WTC11 (cell line): ENCODE measurements around the gene MAP7. TPM values are rescaled to one million over a fixed set of nuclear protein-coding genes. Genes with fewer than 3 reads are reported as not detected.
"Not testable (repeated sequence)": the region's sequence is repeated elsewhere in the genome, so short reads cannot be mapped to it uniquely, and the experiment has no call there.

Experiments used
- ATAC-seq: fragments of 200-7000 bp; cut with Tn5 transposase; 2 replicates; pipeline ENCODE4 v1.10.0; 2021; ENCODE audit warnings: mild to moderate bottlenecking, moderate library complexity
- CTCF ChIA-PET: fragments of 300-600 bp; sonication (Branson Sonifier 250); formaldehyde crosslinking; loops from one replicate; lab custom pipeline; 2021; ENCODE audit warnings: antibody characterized with exemption; lab: Charles Lee
- POLR2A ChIA-PET: fragments of 350-600 bp; sonication (Branson Sonifier 250); formaldehyde crosslinking; loops from one replicate; lab custom pipeline; 2021; ENCODE audit warnings: antibody characterized with exemption; lab: Charles Lee
- DNase-seq: peaks from one replicate; pipeline ENCODE4 v3.0.0; 2021; ENCODE audit warnings: low spot score
- H3K27ac Mint-ChIP-seq: 2 replicates; pipeline ENCODE4 v1.8.0; 2021; ENCODE audit warnings: mixed read lengths
- H3K27me3 Mint-ChIP-seq: 2 replicates; pipeline ENCODE4 v1.8.0; 2021; ENCODE audit warnings: low read depth, mild to moderate bottlenecking, moderate library complexity, mixed read lengths
- H3K36me3 Mint-ChIP-seq: 2 replicates; pipeline ENCODE4 v1.8.0; 2021; ENCODE audit warnings: mixed read lengths
- H3K4me1 Mint-ChIP-seq: 2 replicates; pipeline ENCODE4 v1.8.0; 2022; ENCODE audit warnings: mixed read lengths
- H3K4me3 Mint-ChIP-seq: 2 replicates; pipeline ENCODE4 v1.8.0; 2021; ENCODE audit warnings: mild to moderate bottlenecking, moderate library complexity, mixed read lengths
- H3K9me3 Mint-ChIP-seq: 2 replicates; pipeline ENCODE4 v1.8.0; 2021; ENCODE audit warnings: mixed read lengths
- ELF4 ChIP-seq: sonication (generic); formaldehyde crosslinking; IDR thresholded peaks from 2 replicates; pipeline ENCODE4 v1.8.1; 2022; ENCODE audit warnings: low read depth, mild to moderate bottlenecking, moderate library complexity, missing genetic modification reagents
- EMX1 ChIP-seq: fragments of 250-450 bp; sonication (Bioruptor Pico); IDR thresholded peaks from 2 replicates; pipeline ENCODE4 v1.8.0; 2021; ENCODE audit warnings: mild to moderate bottlenecking
- GABPB1 ChIP-seq: sonication (generic); formaldehyde crosslinking; IDR thresholded peaks from 2 replicates; pipeline ENCODE4 v1.8.1; 2023; ENCODE audit warnings: mild to moderate bottlenecking, missing genetic modification reagents
- JUN ChIP-seq: sonication (generic); formaldehyde crosslinking; IDR thresholded peaks from 2 replicates; pipeline ENCODE4 v1.8.0; 2023; ENCODE audit warnings: mild to moderate bottlenecking, missing genetic modification reagents
- KAT7 ChIP-seq: sonication (generic); formaldehyde crosslinking; IDR thresholded peaks from 2 replicates; pipeline ENCODE4 v1.8.1; 2023; ENCODE audit warnings: missing genetic modification reagents, mild to moderate bottlenecking, borderline replicate concordance
- NFE2L1 ChIP-seq: sonication (generic); formaldehyde crosslinking; IDR thresholded peaks from 2 replicates; pipeline ENCODE4 v1.8.1; 2023; ENCODE audit warnings: missing genetic modification reagents
- NFYB ChIP-seq: sonication (generic); formaldehyde crosslinking; conservative IDR thresholded peaks from 2 replicates; pipeline ENCODE4 v1.8.0; 2022; ENCODE audit warnings: low read depth, missing genetic modification reagents
- PRRX2 ChIP-seq: fragments of 250-450 bp; sonication (Bioruptor Pico); IDR thresholded peaks from 2 replicates; pipeline ENCODE4 v1.8.0; 2021; ENCODE audit warnings: mild to moderate bottlenecking
- ZNF396 ChIP-seq: fragments of 250-450 bp; sonication (Bioruptor Pico); IDR thresholded peaks from 2 replicates; pipeline ENCODE4 v1.8.0; 2021; ENCODE audit warnings: mild to moderate bottlenecking, moderate library complexity, borderline replicate concordance
- ZNF416 ChIP-seq: fragments of 250-450 bp; sonication (Bioruptor Pico); IDR thresholded peaks from 2 replicates; pipeline ENCODE4 v1.9.0; 2021; ENCODE audit warnings: mild to moderate bottlenecking, inconsistent platforms
- ZNF423 ChIP-seq: fragments of 250-450 bp; sonication (Bioruptor Pico); IDR thresholded peaks from 2 replicates; pipeline ENCODE4 v2.1.2; 2022; ENCODE audit warnings: mild to moderate bottlenecking, moderate library complexity
- total RNA-seq: library from RNA; stranded (reverse); gene quantifications from 3 replicates; pipeline ENCODE4 v1.2.3, GENCODE V29; 2021
- TF ChIP-seq, protein P1 (sequence below): fragments of 250-450 bp; sonication (Bioruptor Pico); conservative IDR thresholded peaks from 2 replicates; pipeline ENCODE4 v1.9.0; 2021; ENCODE audit warnings: mild to moderate bottlenecking
- TF ChIP-seq, protein P2 (sequence below): sonication (generic); formaldehyde crosslinking; IDR thresholded peaks from 2 replicates; pipeline ENCODE4 v1.8.0; 2022; ENCODE audit warnings: mild to moderate bottlenecking, missing genetic modification reagents
- TF ChIP-seq, protein P3 (sequence below): fragments of 250-450 bp; sonication (Bioruptor Pico); IDR thresholded peaks from 2 replicates; pipeline ENCODE4 v1.9.0; 2021; ENCODE audit warnings: mild to moderate bottlenecking
- TF ChIP-seq, protein P4 (sequence below): sonication (generic); formaldehyde crosslinking; IDR thresholded peaks from 2 replicates; pipeline ENCODE4 v1.8.1; 2022; ENCODE audit warnings: low read depth, missing genetic modification reagents, borderline replicate concordance
- TF ChIP-seq, protein P5 (sequence below): sonication (generic); formaldehyde crosslinking; conservative IDR thresholded peaks from 2 replicates; pipeline ENCODE4 v1.8.1; 2022; ENCODE audit warnings: mild to moderate bottlenecking, missing genetic modification reagents
- TF ChIP-seq, protein P6 (sequence below): sonication (generic); formaldehyde crosslinking; IDR thresholded peaks from 2 replicates; pipeline ENCODE4 v1.8.1; 2023; ENCODE audit warnings: mild to moderate bottlenecking, moderate library complexity, missing genetic modification reagents

Gene MAP7
- total RNA-seq, 1 experiment from 2014 or later, result 56.6 TPM

DNA sequence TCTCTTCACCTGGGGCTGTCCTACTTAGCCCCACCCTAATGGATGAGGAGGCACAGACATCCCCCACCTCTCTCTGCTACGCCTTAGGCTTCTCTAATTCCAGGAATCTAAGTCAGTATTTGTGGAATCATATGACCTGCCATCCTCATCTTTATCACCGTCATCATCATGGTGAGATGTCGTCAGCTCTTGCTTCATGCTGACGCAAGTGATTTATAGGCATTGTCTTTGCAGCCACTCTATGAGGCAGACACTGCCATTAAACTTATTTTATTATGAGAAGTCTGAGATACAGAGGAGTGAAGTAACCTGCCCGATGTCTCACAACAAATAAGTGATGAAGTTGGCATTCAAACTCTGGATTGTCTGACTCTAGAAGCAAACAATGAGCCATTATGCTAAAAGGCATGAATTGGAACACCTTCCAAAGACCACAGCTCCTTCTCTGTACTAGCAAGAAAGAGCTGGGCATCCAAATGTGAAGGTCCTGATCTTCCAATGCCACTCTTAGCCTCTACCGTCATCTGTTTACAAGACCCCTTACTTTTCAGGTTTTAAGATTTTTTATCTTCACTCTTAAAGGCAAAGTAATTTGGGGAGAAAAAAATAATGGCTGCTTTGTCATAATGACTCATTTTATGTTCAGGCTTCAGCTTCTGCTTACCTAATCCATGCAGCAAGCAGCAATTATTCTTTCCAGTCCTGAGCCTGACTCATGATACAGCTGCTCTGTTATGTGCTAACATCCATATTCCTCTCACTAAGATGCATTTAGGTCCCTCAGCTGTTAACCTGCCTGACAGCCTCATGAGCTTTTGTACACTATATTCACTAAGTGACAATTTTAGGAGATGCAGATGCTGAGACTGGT lies 146.9 kb downstream of the MAP7 start (continued):
- TF ChIP-seq ZNF423 (CRISPR knock-in tag) (no peak), NFE2L1 (CRISPR knock-in tag) (no peak), ZNF416 (no peak), NFYB (CRISPR knock-in tag) (no peak)
- TF ChIP-seq, protein P1, sequence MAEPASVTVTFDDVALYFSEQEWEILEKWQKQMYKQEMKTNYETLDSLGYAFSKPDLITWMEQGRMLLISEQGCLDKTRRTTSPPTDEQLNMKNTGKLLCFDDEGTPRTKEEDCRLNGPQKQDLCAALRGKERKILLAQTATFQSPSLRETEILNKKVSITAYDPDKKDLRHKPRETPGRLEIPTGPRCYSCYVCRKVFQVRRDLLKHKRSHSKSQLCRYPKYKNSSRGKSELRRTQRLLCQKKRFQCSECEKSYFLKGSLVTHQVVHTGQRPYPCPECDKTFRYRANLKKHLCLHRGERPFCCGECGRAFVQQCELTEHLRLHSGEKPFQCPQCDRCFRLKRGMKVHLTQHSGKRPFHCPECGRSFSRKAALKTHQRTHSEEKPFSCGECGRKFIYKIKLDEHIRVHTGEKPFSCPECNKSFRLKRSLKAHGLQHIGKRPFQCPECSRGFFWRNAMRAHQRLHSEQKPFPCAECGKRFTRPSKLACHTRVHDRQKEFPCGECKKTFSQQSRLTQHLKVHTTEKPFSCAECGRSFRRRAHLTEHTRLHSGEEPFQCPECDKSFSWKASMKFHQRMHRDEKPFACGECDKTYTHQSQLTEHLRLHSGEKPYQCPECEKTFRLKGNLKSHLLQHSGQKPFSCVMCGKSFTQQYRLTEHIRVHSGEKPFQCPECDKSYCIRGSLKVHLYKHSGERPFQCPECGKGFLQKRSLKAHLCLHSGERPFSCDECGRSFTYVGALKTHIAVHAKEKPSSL (CRISPR knock-in tag), result no peak
- TF ChIP-seq, protein P2, sequence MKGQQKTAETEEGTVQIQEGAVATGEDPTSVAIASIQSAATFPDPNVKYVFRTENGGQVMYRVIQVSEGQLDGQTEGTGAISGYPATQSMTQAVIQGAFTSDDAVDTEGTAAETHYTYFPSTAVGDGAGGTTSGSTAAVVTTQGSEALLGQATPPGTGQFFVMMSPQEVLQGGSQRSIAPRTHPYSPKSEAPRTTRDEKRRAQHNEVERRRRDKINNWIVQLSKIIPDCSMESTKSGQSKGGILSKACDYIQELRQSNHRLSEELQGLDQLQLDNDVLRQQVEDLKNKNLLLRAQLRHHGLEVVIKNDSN (CRISPR knock-in tag), result no peak
- TF ChIP-seq, protein P3, sequence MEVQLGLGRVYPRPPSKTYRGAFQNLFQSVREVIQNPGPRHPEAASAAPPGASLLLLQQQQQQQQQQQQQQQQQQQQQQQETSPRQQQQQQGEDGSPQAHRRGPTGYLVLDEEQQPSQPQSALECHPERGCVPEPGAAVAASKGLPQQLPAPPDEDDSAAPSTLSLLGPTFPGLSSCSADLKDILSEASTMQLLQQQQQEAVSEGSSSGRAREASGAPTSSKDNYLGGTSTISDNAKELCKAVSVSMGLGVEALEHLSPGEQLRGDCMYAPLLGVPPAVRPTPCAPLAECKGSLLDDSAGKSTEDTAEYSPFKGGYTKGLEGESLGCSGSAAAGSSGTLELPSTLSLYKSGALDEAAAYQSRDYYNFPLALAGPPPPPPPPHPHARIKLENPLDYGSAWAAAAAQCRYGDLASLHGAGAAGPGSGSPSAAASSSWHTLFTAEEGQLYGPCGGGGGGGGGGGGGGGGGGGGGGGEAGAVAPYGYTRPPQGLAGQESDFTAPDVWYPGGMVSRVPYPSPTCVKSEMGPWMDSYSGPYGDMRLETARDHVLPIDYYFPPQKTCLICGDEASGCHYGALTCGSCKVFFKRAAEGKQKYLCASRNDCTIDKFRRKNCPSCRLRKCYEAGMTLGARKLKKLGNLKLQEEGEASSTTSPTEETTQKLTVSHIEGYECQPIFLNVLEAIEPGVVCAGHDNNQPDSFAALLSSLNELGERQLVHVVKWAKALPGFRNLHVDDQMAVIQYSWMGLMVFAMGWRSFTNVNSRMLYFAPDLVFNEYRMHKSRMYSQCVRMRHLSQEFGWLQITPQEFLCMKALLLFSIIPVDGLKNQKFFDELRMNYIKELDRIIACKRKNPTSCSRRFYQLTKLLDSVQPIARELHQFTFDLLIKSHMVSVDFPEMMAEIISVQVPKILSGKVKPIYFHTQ, result no peak
- TF ChIP-seq, protein P4, sequence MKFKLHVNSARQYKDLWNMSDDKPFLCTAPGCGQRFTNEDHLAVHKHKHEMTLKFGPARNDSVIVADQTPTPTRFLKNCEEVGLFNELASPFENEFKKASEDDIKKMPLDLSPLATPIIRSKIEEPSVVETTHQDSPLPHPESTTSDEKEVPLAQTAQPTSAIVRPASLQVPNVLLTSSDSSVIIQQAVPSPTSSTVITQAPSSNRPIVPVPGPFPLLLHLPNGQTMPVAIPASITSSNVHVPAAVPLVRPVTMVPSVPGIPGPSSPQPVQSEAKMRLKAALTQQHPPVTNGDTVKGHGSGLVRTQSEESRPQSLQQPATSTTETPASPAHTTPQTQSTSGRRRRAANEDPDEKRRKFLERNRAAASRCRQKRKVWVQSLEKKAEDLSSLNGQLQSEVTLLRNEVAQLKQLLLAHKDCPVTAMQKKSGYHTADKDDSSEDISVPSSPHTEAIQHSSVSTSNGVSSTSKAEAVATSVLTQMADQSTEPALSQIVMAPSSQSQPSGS, result no peak

DNA sequence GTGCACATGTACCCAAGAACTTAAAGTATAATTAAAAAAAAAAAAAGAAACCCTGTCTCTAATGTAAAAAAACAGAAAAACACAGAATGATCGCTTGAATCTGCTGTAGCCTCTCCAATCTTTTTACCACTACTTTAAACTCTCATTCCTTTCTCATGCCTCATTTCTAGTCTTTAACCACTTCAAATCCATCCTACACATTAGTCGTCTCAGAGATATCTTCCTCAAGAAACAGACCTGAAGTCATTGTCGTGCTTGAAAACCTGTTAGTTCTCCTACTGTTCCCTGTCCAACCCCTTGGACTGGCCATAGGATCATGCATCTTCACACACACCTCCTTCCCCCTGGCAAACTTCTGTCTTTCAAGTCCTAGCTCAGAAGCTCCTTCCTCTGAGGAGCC lies 148.5 kb downstream of the MAP7 start:
- POLR2A ChIA-PET, result no interaction called here
- peaks cover 22% of the 10 kb centered on the region for H3K36me3 Mint-ChIP-seq
- no peaks in the 10 kb centered on the region for H3K27me3 Mint-ChIP-seq
- H3K27ac Mint-ChIP-seq, result no peak overlapping the region
- peaks cover 20% of the 10 kb centered on the region for H3K9me3 Mint-ChIP-seq
- ATAC-seq (no peak), DNase-seq (no peak)
- CTCF ChIA-PET, result no interaction called here
- 0 out of 2 replicates have a peak, but pooled peaks cover 3% of the 10 kb centered on the region for H3K4me1 Mint-ChIP-seq
- TF ChIP-seq EMX1 (CRISPR knock-in tag), result no peak
- TF ChIP-seq PRRX2 (CRISPR knock-in tag), result no peak
- TF ChIP-seq, protein P5, sequence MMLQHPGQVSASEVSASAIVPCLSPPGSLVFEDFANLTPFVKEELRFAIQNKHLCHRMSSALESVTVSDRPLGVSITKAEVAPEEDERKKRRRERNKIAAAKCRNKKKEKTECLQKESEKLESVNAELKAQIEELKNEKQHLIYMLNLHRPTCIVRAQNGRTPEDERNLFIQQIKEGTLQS (CRISPR knock-in tag), result no peak
- TF ChIP-seq, protein P1 (CRISPR knock-in tag), result no peak
- no peak for TF ChIP-seq ZNF396 (CRISPR knock-in tag)
- TF ChIP-seq JUN (CRISPR knock-in tag), result no peak
- no peak for TF ChIP-seq NFE2L1 (CRISPR knock-in tag)
- TF ChIP-seq GABPB1 (CRISPR knock-in tag), result no peak
- no peak for TF ChIP-seq KAT7 (CRISPR knock-in tag)
- no peak for TF ChIP-seq ELF4 (CRISPR knock-in tag)
- TF ChIP-seq, protein P6, sequence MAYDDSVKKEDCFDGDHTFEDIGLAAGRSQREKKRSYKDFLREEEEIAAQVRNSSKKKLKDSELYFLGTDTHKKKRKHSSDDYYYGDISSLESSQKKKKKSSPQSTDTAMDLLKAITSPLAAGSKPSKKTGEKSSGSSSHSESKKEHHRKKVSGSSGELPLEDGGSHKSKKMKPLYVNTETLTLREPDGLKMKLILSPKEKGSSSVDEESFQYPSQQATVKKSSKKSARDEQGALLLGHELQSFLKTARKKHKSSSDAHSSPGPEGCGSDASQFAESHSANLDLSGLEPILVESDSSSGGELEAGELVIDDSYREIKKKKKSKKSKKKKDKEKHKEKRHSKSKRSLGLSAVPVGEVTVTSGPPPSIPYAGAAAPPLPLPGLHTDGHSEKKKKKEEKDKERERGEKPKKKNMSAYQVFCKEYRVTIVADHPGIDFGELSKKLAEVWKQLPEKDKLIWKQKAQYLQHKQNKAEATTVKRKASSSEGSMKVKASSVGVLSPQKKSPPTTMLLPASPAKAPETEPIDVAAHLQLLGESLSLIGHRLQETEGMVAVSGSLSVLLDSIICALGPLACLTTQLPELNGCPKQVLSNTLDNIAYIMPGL (CRISPR knock-in tag), result no peak
- H3K4me3 Mint-ChIP-seq, result no peak overlapping the region

DNA sequence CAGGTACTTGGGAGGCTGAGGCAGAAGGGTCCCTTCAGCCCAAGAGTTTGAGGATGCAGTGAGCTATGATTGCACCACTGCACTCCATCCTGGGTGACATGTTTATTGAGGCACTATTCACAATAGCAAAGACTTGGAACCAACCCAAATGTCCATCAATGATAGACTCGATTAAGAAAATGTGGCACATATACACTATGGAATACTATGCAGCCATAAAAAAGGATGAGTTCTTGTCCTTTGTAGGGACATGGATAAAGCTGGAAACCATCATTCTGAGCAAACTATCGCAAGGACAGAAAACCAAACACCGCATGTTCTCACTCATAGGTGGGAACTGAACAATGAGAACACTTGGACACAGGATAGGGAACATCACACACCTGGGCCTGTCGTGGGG lies 149.0 kb downstream of the MAP7 start:
- H3K9me3 Mint-ChIP-seq, result peaks cover 20% of the 10 kb centered on the region
- H3K4me3 Mint-ChIP-seq, CTCF ChIA-PET, H3K27me3 Mint-ChIP-seq, H3K27ac Mint-ChIP-seq, DNase-seq, ATAC-seq, POLR2A ChIA-PET, H3K4me1 Mint-ChIP-seq: not testable (repeated sequence)
- H3K36me3 Mint-ChIP-seq, result peaks cover 22% of the 10 kb centered on the region
